K562 (cell line): ENCODE results near the gene TP53I3. TPM values are rescaled to one million over a fixed set of nuclear protein-coding genes. Genes with fewer than 3 reads are reported as not detected.
A peak's percentile ranks its signal among the peaks of the same experiment; 100 is the strongest.

Experiments used
- AFF4 ChIP-seq: sonication (generic); formaldehyde crosslinking; IDR thresholded peaks from 2 replicates; pipeline ENCODE4 v1.8.0; 2023; ENCODE audit warnings: mild to moderate bottlenecking, missing genetic modification reagents
- CCNT2 ChIP-seq: IDR thresholded peaks from 2 replicates; pipeline ENCODE4 v1.6.1; 2011; ENCODE audit warnings: borderline replicate concordance, low read depth, mild to moderate bottlenecking, moderate library complexity, mixed read lengths, low read length; ENCODE audit not compliant: insufficient read length; ENCODE audit errors: extremely low read depth
- HMGN3 ChIP-seq: IDR thresholded peaks from 2 replicates; pipeline ENCODE4 v1.6.1; 2011; ENCODE audit warnings: borderline replicate concordance, low read depth, mild to moderate bottlenecking, mixed read lengths, low read length; ENCODE audit not compliant: insufficient read length; ENCODE audit errors: extremely low read depth
- HNRNPK ChIP-seq: fragments of 200-400 bp; formaldehyde crosslinking; IDR thresholded peaks from one replicate; pipeline ENCODE4 v1.6.1; 2018; ENCODE audit warnings: mild to moderate bottlenecking, low read depth, low read length; ENCODE audit not compliant: poor library complexity, severe bottlenecking
- ILF3 ChIP-seq: fragments of 450-650 bp; IDR thresholded peaks from 2 replicates; pipeline ENCODE4 v1.6.1; 2018; ENCODE audit warnings: antibody characterized with exemption, mild to moderate bottlenecking, moderate library complexity, borderline replicate concordance
- NBN ChIP-seq: fragments of 450-650 bp; IDR thresholded peaks from 2 replicates; pipeline ENCODE4 v1.6.1; 2016; ENCODE audit warnings: low read depth, mild to moderate bottlenecking
- NFIC ChIP-seq: fragments of 450-650 bp; IDR thresholded peaks from 2 replicates; pipeline ENCODE4 v1.6.1; 2017; ENCODE audit warnings: mild to moderate bottlenecking, inconsistent platforms
- POLR2A ChIP-seq: fragments of 450-650 bp; conservative IDR thresholded peaks from 2 replicates; pipeline ENCODE4 v1.6.1; 2016
- ZBTB1 ChIP-seq: sonication (generic); formaldehyde crosslinking; IDR thresholded peaks from 2 replicates; pipeline ENCODE4 v1.8.1; 2023; ENCODE audit warnings: missing genetic modification reagents, low read depth, mild to moderate bottlenecking, borderline replicate concordance
- ZNF766 ChIP-seq: fragments of 200-800 bp; sonication (Bioruptor generic); conservative IDR thresholded peaks from 2 replicates; pipeline ENCODE4 v1.6.1; 2016; ENCODE audit warnings: missing genetic modification characterization, missing compliant biosample characterization
- polyA plus RNA-seq, 8 experiments: library from polyadenylated mRNA; depleted of rRNA in 4 of 8; stranded (reverse) in 5 of 8; unstranded in 3 of 8; fragments of >200 nt; fragmentation: Nextera tagmentation in 2 of 8; fragmentation: Illumina TruSeq in 1 of 8; extraction: Ambion mirVana in 2 of 8; extraction: Trizol in 1 of 8; gene quantifications; 2 replicates each; pipeline versions ENCODE4 v1.2.1 to v1.2.3, GENCODE V29; 2011 to 2014; ENCODE audit warnings: inconsistent platforms in 1 of 8, missing spikeins in 1 of 8
- total RNA-seq, 7 experiments: library from RNA; depleted of rRNA in 6 of 7; stranded (reverse); fragments of >200 nt in 6 of 7; fragmentation: Illumina TruSeq in 2 of 7; extraction: Trizol in 2 of 7; gene quantifications; 2 replicates each; pipeline versions ENCODE4 v1.2.1 to v1.2.3, GENCODE V29; 2011 to 2021; ENCODE audit warnings: low replicate concordance in 1 of 7
- TF ChIP-seq, protein P1 (sequence below), 2 experiments: fragments of 450-650 bp; IDR thresholded peaks; 2 replicates each; pipeline ENCODE4 v1.6.1; 2016; ENCODE audit warnings: mild to moderate bottlenecking in 2 of 2, borderline replicate concordance in 1 of 2, low read depth in 1 of 2, moderate library complexity in 1 of 2
- TF ChIP-seq, protein P2 (sequence below): fragments of 250-450 bp; sonication (Bioruptor Pico); IDR thresholded peaks from 2 replicates; pipeline ENCODE4 v1.8.0; 2022; ENCODE audit warnings: inconsistent platforms, mild to moderate bottlenecking, moderate library complexity, borderline replicate concordance

The TP53I3 gene
- total and polyA plus RNA-seq, 9 of the 15 experiments (the other 6 are each of a cell fraction or from before 2014, with no cell fraction given) = 0.65 to 9.5 (median 5.6) TPM

DNA sequence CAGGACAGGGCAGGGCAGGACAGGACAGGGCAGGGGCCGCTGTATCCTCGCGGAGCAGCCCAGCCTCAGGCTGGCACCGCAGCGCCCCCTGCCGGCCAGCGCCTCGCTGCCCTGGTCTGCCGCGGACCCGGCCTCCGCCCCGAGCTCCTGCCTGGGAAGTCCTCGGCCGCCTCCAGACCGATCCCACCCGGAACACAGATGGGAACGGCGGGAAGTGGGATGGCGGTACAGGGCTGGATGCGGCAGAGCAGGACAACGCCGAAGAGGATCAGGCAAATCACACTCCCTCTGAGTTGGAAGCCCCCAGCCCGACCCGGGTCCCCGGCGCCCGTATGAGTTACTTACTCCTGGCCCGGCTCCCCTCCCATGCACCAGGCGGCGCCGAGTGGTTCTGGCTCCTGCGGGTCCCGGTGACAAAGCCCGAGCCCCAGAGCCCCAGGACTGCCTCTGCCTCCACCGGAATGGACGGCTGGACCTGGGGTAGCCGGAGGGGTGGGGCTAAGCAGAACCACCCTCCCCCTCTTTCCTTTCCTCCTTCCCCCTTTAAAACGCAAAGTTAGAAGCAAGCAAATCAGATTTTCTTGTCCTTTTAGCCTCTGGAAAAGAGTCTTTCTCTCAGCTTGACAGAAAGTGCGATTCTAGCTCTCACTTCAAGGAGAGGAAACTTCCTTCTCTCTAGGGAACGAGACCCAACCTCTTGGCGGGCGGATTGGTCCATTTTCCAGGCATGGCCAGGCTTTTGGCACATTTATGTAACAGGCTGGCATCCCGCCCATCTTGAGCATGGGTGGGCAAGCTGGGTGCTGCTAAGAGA is at the start of gene TP53I3 (continued):
- peak; percentile 57 for TF ChIP-seq CCNT2
- TF ChIP-seq HMGN3 = peak; percentile 69
- peak; percentile 87 for TF ChIP-seq NBN
- peak; percentile 94; the same call in 1 of the 2 replicates for TF ChIP-seq ILF3
- TF ChIP-seq, protein P1, sequence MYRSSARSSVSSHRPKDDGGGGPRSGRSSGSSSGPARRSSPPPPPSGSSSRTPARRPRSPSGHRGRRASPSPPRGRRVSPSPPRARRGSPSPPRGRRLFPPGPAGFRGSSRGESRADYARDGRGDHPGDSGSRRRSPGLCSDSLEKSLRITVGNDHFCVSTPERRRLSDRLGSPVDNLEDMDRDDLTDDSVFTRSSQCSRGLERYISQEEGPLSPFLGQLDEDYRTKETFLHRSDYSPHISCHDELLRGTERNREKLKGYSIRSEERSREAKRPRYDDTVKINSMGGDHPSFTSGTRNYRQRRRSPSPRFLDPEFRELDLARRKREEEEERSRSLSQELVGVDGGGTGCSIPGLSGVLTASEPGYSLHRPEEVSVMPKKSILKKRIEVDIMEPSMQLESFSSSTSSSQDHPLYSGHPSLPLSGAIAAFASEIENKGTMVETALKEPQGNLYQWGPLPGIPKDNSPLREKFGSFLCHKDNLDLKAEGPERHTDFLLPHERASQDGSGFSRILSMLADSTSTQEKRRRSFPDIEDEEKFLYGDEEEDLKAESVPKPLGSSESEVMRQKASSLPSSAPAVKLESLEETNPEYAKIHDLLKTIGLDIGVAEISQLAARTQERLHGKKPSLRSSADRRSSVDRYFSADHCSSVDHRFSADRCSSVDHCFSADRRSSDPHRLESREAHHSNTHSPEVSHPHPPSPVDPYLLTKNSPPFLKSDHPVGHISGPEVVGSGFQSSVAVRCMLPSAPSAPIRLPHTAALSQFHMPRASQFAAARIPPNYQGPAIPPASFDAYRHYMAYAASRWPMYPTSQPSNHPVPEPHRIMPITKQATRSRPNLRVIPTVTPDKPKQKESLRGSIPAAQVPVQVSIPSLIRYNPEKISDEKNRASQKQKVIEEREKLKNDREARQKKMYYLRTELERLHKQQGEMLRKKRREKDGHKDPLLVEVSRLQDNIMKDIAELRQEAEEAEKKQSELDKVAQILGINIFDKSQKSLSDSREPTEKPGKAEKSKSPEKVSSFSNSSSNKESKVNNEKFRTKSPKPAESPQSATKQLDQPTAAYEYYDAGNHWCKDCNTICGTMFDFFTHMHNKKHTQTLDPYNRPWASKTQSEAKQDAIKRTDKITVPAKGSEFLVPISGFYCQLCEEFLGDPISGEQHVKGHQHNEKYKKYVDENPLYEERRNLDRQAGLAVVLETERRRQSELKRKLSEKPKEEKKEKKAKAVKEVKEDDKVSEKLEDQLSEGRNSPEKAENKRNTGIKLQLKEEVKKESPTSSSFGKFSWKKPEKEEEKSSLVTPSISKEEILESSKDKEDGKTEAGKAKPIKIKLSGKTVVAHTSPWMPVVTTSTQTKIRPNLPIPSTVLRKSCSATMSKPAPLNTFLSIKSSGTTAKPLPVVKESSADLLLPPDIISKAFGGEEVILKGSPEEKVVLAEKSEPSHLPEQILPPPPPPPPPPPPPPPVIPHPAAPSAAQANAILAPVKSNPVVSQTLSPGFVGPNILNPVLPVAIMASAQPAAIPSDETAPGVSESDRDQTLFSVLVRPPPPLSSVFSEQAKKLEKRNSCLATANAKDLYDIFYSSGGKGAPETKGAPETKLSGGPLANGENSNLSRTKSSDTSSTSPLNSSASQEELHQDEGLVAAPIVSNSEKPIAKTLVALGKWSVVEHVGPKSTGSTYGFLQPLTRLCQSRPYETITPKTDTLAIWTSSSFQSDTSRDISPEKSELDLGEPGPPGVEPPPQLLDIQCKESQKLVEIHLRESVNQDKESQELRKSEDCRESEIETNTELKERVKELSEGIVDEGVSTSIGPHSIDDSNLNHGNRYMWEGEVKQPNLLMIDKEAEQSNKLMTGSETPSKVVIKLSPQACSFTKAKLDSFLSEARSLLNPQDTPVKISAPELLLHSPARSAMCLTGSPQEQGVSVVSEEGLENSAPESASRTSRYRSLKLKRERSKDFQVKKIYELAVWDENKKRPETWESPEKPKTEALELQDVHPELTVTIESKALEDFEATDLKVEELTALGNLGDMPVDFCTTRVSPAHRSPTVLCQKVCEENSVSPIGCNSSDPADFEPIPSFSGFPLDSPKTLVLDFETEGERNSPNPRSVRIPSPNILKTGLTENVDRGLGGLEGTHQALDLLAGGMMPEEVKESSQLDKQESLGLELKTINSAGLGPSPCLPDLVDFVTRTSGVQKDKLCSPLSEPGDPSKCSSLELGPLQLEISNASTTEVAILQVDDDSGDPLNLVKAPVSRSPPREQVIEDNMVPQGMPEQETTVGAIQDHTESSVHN (IDR thresholded peaks at IDR 0.05; ENCODE audit: borderline replicate concordance in 1 of 2, low read depth in 1 of 2) = no peak
- peak; percentile 77 for TF ChIP-seq ZBTB1 (CRISPR knock-in tag)
- no peak for TF ChIP-seq ZNF766
- TF ChIP-seq, protein P2, sequence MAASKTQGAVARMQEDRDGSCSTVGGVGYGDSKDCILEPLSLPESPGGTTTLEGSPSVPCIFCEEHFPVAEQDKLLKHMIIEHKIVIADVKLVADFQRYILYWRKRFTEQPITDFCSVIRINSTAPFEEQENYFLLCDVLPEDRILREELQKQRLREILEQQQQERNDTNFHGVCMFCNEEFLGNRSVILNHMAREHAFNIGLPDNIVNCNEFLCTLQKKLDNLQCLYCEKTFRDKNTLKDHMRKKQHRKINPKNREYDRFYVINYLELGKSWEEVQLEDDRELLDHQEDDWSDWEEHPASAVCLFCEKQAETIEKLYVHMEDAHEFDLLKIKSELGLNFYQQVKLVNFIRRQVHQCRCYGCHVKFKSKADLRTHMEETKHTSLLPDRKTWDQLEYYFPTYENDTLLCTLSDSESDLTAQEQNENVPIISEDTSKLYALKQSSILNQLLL (CRISPR knock-in tag) = no peak
- peak; percentile 81 for TF ChIP-seq POLR2A
- TF ChIP-seq NFIC = peak; percentile 24; the same call in 1 of the 2 replicates
- TF ChIP-seq HNRNPK = peak; percentile 32
- TF ChIP-seq AFF4 (CRISPR knock-in tag) = peak; percentile 94
